T-helper 1 cell treated with Interleukin-12 subunit alpha and Interleukin-12 subunit beta and Interleukin-4 antibody, amounts not matched to agents 30 μg/mL and 1 μg/mL, for 36 hours (primary cell): ENCODE measurements around the gene TIAM1.

Source experiments
- H3K27ac Mint-ChIP-seq: one replicate; pipeline ENCODE4 v1.8.0; 2021; ENCODE audit warnings: mild to moderate bottlenecking, mixed read lengths
- H3K27me3 Mint-ChIP-seq: one replicate; pipeline ENCODE4 v1.8.0; 2021; ENCODE audit warnings: low read depth, mixed read lengths
- H3K36me3 Mint-ChIP-seq: one replicate; pipeline ENCODE4 v1.8.0; 2021; ENCODE audit warnings: low read depth, mixed read lengths
- H3K4me1 Mint-ChIP-seq: one replicate; pipeline ENCODE4 v1.8.0; 2021; ENCODE audit warnings: low read depth, mixed read lengths
- H3K4me3 Mint-ChIP-seq: one replicate; pipeline ENCODE4 v1.8.0; 2021; ENCODE audit warnings: mild to moderate bottlenecking, moderate library complexity, mixed read lengths
- H3K9me3 Mint-ChIP-seq: one replicate; pipeline ENCODE4 v1.8.0; 2021; ENCODE audit warnings: mixed read lengths

TIAM1 gene

DNA sequence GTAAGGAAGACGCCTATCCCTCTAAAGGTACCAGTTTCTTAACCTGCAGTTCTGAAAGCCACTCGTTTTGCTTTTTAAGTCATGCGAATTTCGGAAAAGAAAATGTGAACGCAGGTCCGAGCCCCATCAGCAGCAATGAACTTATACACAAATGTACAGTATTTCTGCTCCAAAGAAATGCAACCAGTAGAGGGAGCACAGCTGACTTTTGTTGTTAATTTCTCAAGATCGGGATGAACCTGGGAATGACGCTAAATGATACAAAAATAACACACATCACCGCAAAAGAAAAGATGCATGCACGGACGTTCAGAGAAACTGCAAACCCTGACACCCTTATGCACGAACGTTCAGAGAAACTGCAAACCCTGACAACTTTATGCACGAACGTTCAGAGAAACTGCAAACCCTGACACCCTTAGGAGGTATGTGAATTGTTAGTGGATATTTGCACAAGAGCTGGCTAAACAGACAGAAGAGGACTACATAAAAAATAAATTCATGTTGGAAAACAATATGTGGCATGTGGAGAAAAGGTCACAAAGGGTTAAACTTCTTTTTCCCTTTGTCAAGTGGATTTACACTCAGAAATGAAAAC is 3.5 kb upstream of the TIAM1 start:
- no peak overlapping the region for H3K27ac Mint-ChIP-seq
- no peak overlapping the region for H3K4me3 Mint-ChIP-seq
- peaks cover 23% of the 10 kb centered on the region for H3K9me3 Mint-ChIP-seq
- peaks cover 28% of the 10 kb centered on the region for H3K36me3 Mint-ChIP-seq
- H3K27me3 Mint-ChIP-seq: peaks cover 23% of the 10 kb centered on the region
- peaks cover 42% of the 10 kb centered on the region for H3K4me1 Mint-ChIP-seq

DNA sequence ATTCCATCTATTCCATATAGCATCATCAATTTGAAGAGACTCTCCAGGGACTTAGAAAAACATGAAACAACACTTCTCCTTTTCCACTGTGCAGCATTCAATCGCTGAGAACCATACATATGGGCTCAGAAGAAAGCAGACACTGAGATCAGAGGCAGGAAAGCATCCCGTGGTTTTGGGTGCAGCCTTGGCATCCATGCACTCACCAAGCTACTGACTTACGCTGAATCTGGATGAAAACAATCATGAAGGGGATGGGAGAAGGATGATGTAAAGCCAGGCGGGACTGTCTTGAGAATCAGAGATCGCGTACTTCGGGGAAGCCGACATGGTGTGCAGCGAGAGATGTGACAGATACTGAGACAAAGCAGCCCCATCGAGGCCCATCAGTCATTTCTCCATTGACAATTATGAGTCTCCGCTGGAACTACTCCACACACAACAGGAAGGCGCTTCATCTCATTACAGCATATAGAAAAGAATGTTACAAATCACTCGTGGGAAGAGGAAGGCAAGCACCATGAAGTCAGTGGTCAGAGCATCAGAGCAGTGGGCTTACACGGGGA is 2.3 kb upstream of the TIAM1 start:
- peaks cover 34% of the 10 kb centered on the region for H3K36me3 Mint-ChIP-seq
- H3K27ac Mint-ChIP-seq: no peak overlapping the region
- peaks cover 41% of the 10 kb centered on the region for H3K4me1 Mint-ChIP-seq
- H3K4me3 Mint-ChIP-seq: no peak overlapping the region
- peaks cover 23% of the 10 kb centered on the region for H3K27me3 Mint-ChIP-seq
- peaks cover 23% of the 10 kb centered on the region for H3K9me3 Mint-ChIP-seq

- H3K4me3 Mint-ChIP-seq: peak overlapping the region; percentile 25
- H3K9me3 Mint-ChIP-seq: peaks cover 12% of the 10 kb centered on the region
- H3K27me3 Mint-ChIP-seq: peaks cover 23% of the 10 kb centered on the region
- H3K27ac Mint-ChIP-seq: no peak overlapping the region
- H3K36me3 Mint-ChIP-seq: peaks cover 33% of the 10 kb centered on the region
- peaks cover 51% of the 10 kb centered on the region for H3K4me1 Mint-ChIP-seq
Measured at GRCh38 chr21:31345136-31345535, 1.1 kb upstream of the TIAM1 start.

DNA sequence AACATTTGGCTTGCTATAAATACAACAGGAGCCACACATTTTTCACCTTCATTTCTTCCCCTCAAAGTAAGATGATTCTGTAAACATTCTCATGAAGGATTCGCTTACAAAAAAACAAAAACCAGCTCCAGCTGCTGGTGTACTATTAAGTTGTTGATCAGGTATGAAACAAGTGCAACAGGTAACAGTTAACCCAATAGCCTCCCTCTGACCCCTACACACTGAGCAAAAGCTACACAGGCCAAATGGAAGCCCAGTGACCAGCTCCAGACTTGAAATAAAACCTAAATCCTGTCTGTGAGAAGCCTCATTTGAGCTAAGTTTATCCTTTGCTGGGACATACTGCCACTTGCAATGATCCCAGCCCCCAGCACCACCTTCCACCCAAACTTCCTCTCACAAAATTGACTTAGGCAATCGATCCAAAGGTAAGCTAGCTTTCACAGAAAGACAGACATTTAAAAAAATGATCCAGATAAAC is 991 bp downstream of the TIAM1 start:
- Mint-ChIP-seq H3K4me1 (peaks cover 56% of the 10 kb centered on the region), H3K27ac (peak overlapping the region; percentile 76), H3K4me3 (peak overlapping the region; percentile 98), H3K36me3 (peaks cover 48% of the 10 kb centered on the region), H3K9me3 (no peaks in the 10 kb centered on the region), H3K27me3 (peaks cover 29% of the 10 kb centered on the region)

DNA sequence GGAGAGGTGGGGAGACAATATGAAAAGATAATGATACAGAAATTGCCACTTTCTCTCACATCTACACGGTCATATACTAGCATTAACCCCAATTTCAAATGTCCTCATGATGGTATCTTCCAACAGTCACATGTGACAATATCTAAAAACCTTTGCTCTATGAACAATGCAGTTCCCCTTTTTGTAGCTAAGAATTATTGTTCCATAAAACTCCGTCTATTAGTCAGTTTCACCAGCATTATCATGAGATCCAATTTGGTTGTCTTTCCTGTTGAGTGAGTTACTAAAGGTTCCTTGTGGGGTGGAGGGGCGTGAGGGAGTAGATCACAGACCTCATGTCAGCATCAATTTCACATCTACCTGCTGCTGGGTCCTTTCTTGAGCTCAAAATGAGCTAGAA is 1.7 kb downstream of the TIAM1 start:
- Mint-ChIP-seq H3K36me3 (peaks cover 48% of the 10 kb centered on the region), H3K27ac (no peak overlapping the region), H3K9me3 (no peaks in the 10 kb centered on the region), H3K4me3 (peak overlapping the region; percentile 98), H3K27me3 (peaks cover 25% of the 10 kb centered on the region), H3K4me1 (peaks cover 52% of the 10 kb centered on the region)

DNA sequence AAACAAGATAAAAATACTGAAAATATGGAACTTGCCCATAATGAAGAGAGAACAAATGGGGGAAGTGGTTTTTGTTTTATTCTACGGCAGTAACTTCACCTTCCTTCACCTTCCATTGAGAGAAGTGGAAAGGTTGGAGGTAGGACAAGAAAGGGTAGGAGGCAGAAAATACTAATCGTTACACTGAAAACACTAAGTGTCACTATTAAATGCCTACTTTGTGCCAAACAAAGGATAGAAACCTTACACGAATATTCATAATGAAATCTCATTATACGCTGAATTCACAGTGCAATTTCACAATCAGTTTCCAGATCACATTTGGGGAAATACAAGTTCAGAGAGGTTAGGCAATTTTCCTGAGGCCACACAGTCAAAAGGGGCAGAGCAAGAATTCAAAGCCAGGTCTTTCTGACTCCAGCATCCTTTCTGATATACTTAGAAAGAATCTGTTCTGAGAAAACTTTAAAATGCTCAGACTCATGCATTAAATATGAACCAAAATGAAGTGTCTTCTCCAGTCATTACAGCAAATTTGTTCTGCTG is 3.0 kb downstream of the TIAM1 start:
- Mint-ChIP-seq H3K4me1 (peaks cover 56% of the 10 kb centered on the region), H3K4me3 (peak overlapping the region; percentile 70)

GRCh38 chr21:31340514-31340913 is 3.5 kb downstream of the TIAM1 start:
- Mint-ChIP-seq H3K4me1 (peaks cover 58% of the 10 kb centered on the region), H3K27ac (no peak overlapping the region), H3K36me3 (peaks cover 59% of the 10 kb centered on the region), H3K27me3 (peaks cover 15% of the 10 kb centered on the region), H3K4me3 (peak overlapping the region; percentile 70), H3K9me3 (no peaks in the 10 kb centered on the region)

More for the DNA sequence above, 3.0 kb downstream of the TIAM1 start:
- no peaks in the 10 kb centered on the region for H3K9me3 Mint-ChIP-seq
- H3K27me3 Mint-ChIP-seq: peaks cover 16% of the 10 kb centered on the region
- peaks cover 57% of the 10 kb centered on the region for H3K36me3 Mint-ChIP-seq
- no peak overlapping the region for H3K27ac Mint-ChIP-seq

DNA sequence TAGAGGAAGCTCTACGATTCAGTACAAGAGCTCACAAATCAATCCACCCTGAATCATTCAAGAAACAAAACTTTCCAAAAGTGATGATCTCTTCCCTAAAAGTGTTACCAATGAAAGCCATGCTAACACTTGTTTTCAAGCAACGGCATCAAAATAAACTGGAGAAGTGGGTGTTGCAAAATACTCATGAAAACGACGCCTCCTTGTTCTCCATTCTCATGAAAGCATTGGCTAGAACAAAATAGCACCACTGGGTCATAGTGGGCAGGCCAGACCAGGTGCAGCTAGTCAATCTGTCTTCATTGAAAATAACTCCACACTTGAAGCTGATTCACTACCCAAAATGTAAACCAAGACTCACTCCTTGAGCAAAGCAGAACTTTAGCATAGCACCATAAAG is 4.3 kb downstream of the TIAM1 start:
- no peak overlapping the region for H3K27ac Mint-ChIP-seq
- peaks cover 12% of the 10 kb centered on the region for H3K27me3 Mint-ChIP-seq
- H3K9me3 Mint-ChIP-seq: no peaks in the 10 kb centered on the region
- peaks cover 66% of the 10 kb centered on the region for H3K36me3 Mint-ChIP-seq
- H3K4me1 Mint-ChIP-seq: peaks cover 62% of the 10 kb centered on the region
- no peak overlapping the region for H3K4me3 Mint-ChIP-seq

- Mint-ChIP-seq H3K27me3 (peaks cover 7% of the 10 kb centered on the region), H3K4me3 (no peak overlapping the region), H3K36me3 (peaks cover 69% of the 10 kb centered on the region), H3K9me3 (no peaks in the 10 kb centered on the region), H3K4me1 (peaks cover 59% of the 10 kb centered on the region), H3K27ac (no peak overlapping the region)
Measured at GRCh38 chr21:31338908-31339368, 5.1 kb downstream of the TIAM1 start.

DNA sequence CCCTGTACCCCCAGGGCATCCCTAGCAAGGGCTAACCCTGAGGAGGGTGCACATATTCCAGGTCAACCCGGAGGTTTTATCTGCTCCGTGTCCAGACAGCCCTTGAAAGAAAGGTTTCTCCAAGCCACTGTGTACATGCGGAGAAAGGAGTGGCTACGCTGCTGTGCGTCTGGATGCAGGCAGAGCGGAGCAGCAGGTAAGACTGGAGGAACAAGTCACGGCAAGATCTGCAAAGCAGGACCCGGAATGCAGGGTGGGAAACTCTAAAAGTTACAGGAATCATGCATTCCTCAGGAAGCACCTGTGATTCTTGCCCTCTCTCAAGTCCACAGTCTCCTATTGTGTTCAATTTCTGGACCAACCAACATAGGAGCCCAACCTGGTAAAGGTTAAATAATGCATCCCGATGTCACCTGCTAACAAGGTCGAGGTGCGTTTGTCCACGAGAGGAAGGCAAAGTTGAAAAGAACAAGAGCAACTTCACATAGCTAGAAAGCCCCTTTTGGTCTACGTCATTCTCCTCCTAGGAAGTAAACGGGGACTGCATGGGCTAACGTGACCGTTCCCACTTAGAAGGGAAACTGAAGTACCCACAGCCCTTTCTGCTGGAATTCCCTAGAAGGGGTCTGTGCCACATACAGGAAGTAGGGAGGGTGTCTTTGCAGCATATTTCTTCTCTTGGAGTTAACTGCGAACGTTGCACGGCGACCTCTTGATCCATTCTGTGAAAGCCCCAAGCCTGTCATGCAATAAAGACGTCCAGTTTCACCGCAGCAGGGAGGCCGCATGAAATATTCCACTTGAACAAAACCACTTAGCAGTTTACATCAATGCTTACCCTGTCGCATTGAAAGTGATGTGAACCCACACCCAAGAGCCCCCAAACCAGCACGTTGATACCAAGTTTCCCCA is 5.8 kb downstream of the TIAM1 start:
- Mint-ChIP-seq H3K4me3 (no peak overlapping the region), H3K27ac (no peak overlapping the region), H3K36me3 (peaks cover 75% of the 10 kb centered on the region), H3K9me3 (no peaks in the 10 kb centered on the region), H3K27me3 (peaks cover 6% of the 10 kb centered on the region), H3K4me1 (peaks cover 60% of the 10 kb centered on the region)

- Mint-ChIP-seq H3K36me3 (peaks cover 74% of the 10 kb centered on the region), H3K27me3 (peaks cover 6% of the 10 kb centered on the region), H3K4me1 (peaks cover 56% of the 10 kb centered on the region), H3K4me3 (no peak overlapping the region), H3K9me3 (no peaks in the 10 kb centered on the region), H3K27ac (no peak overlapping the region)
Measured at GRCh38 chr21:31337086-31337485, 7.0 kb downstream of the TIAM1 start.

DNA sequence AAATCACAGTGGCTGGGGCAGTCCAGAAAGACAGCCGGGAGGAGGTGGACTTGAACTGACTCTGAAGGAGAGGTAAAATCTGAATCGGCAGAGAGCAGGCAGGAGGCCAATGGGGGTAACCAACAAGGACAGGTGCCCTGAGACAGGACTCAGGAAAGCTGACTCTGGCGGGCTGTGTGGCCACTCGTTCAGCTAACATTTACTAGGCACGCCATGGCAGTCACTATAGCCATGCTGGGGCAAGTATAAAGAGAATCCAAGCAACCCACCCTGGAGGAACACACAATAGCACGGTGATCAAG is 7.4 kb downstream of the TIAM1 start:
- Mint-ChIP-seq H3K9me3 (no peaks in the 10 kb centered on the region), H3K4me1 (peaks cover 57% of the 10 kb centered on the region), H3K36me3 (peaks cover 77% of the 10 kb centered on the region), H3K27ac (peak overlapping the region; percentile 26), H3K4me3 (no peak overlapping the region), H3K27me3 (peaks cover 6% of the 10 kb centered on the region)

DNA sequence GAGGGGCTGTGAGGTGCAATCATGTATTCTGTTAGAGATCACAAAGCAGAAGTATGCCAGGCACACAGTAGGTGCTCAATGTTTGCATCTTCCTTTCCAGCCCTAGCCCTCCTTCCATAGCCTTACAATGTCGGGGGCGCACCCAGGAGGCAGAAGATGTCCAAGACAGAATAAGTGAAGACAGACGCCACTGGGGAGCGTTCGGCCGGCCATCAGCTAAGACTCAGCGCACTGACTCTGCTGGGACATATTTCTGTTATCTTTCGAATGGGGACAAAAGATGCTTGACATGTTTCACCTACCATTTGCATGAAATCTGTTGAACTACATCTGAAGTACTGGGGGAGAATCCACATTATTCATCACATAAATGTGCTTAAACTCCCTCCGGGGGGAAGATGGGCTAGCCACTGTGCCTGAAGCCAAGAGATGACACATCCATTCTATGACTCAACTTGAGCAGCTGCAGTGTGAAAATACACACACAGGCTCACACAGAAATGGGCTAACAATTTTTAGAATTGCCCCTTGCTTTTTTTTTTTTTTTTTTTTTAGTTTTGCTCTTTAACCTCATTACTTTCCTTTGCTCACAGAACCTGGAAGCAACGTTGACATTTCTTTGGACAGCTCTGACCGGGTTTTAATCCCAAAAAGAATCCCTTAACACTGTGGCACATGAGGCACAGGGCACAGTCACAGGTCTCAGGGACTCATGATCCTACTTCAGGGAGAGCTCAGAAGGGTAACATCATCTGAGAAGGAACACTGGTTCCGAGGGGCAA is 7.9 kb downstream of the TIAM1 start:
- H3K36me3 Mint-ChIP-seq: peaks cover 78% of the 10 kb centered on the region
- no peak overlapping the region for H3K4me3 Mint-ChIP-seq
- peaks cover 53% of the 10 kb centered on the region for H3K4me1 Mint-ChIP-seq
- H3K27me3 Mint-ChIP-seq: peaks cover 6% of the 10 kb centered on the region
- no peaks in the 10 kb centered on the region for H3K9me3 Mint-ChIP-seq
- H3K27ac Mint-ChIP-seq: peak overlapping the region; percentile 26

- peaks cover 47% of the 10 kb centered on the region for H3K4me1 Mint-ChIP-seq
- H3K36me3 Mint-ChIP-seq: peaks cover 79% of the 10 kb centered on the region
- no peak overlapping the region for H3K27ac Mint-ChIP-seq
- peaks cover 4% of the 10 kb centered on the region for H3K9me3 Mint-ChIP-seq
- H3K27me3 Mint-ChIP-seq: peaks cover 6% of the 10 kb centered on the region
- H3K4me3 Mint-ChIP-seq: no peak overlapping the region
Measured at GRCh38 chr21:31334648-31335121, 9.4 kb downstream of the TIAM1 start.
